ENCODE results near the gene C16orf92.

Gene C16orf92

DNA sequence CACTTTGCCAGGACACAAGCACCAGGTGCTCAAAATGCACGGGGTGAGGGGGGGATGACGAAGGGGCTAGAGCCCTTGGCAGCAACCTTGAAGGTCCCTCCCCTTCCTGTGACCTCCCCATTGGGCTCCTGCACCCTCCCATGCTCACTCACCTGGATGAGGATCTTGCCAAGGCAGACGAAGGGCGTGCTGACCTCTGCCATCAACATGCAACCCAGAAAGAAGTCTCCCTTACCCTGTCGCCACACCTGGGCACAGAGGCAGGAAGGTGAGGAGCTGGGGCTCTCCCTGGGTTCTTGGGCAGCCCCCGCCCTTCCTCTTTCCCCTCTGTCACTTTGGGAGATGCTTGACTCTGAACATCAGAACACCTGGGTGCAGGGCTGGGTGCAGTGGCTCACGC, 2.6 kb downstream of the C16orf92 start:
- ChIA-PET CTCF (interaction anchor here (0.7 kb wide), 1 partner anchor 126 kb away, joined by 3 read pairs; the partner anchor contains the start of gene ASPHD1), POLR2A (no interaction called here)
- TF ChIP-seq FOXK2 (IDR thresholded peaks at IDR 0.05) = no peak
- no peak for TF ChIP-seq SUZ12 (IDR thresholded peaks at IDR 0.05)
- TF ChIP-seq HDGF (IDR thresholded peaks at IDR 0.05; ENCODE audit: borderline replicate concordance) = no peak
- no peak for TF ChIP-seq CTBP1 (IDR thresholded peaks at IDR 0.05; ENCODE audit: borderline replicate concordance)
- TF ChIP-seq ELF4 (IDR thresholded peaks at IDR 0.05) = no peak
- TF ChIP-seq LEF1 (IDR thresholded peaks at IDR 0.05; ENCODE audit: borderline replicate concordance) = no peak
- TF ChIP-seq FOXM1 (IDR thresholded peaks at IDR 0.05; ENCODE audit: borderline replicate concordance) = no peak
- TF ChIP-seq TARDBP (IDR thresholded peaks at IDR 0.05) = no peak
- no peak for TF ChIP-seq FOXA1 (IDR thresholded peaks at IDR 0.05)
- no peak for DNase-seq (ENCODE audit: extremely low spot score)

DNA sequence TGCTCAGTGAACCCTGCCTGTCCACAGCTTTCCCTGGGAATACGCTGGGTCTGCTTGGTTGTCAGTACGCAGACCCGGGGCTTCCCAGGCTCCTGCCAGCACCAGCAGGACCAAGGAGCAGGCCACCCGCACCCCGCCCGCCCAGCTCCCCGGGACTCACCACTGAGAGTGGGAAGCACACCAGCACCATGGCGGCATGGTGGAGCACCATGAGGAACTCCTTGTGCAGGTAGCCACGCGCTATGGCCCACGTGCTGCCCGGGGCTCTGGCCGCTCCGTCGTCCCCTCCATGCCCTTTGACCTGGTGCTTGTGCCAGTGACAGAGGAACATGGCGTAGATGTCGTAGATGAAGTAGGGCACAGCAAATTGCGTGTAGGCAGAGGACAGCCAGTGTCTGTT, 3.5 kb downstream of the C16orf92 start:
- CTCF ChIA-PET = interaction anchor here (0.6 kb wide), 1 partner anchor 908 kb away, joined by 3 read pairs; no protein-coding TSS in a partner anchor
- DNase-seq (ENCODE audit: extremely low spot score) = no peak
- POLR2A ChIA-PET = no interaction called here
- no peak for TF ChIP-seq TARDBP (IDR thresholded peaks at IDR 0.05)
- TF ChIP-seq FOXA1 (IDR thresholded peaks at IDR 0.05) = no peak
- TF ChIP-seq FOXK2 (IDR thresholded peaks at IDR 0.05) = no peak
- TF ChIP-seq SUZ12 (IDR thresholded peaks at IDR 0.05) = no peak

DNA sequence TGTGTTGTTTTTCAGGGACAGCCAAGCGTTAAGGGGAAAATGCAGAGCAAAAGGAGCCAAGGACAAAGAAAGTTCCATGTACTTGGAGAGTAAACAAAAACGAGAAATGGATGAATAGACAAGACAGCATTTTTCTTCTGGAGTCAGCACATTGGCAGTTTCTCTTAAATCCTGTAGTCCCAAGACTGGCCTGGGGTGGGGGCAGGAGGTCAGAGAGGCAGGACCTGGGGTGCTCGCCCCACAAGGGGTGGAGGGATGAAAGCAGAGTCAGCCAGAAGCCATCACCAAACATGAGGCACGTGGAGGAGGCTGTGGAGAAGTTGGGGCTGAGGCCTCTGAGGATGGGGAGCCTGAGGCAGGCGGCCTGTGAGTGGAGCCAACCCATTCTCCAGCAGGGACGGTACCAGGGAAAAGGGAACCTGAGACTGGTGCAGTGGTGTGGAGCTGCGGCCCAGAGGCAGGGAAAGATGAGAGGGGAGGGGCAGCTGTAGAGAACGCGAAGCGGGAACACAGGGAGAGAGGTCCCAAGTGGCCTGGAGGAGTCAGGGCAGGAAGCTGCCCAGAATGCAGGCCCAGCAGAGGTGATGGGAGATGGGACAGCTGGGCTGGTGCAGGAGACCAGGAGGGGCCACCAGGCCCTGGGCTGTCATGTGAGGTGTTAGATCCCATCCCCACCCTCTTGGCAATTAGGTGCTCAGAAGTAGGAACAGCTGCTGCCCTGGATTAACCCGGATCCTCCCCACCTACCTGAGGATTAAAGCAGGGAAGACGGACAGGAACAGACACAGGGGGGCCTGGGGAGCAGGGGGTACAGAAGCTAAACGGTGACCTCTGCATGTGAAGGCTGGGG, 4.8 kb downstream of the C16orf92 start:
- TF ChIP-seq NFRKB (IDR thresholded peaks at IDR 0.05) = no peak
- TF ChIP-seq FOXK2 (IDR thresholded peaks at IDR 0.05) = no peak
- TF ChIP-seq HDGF (IDR thresholded peaks at IDR 0.05; ENCODE audit: borderline replicate concordance) = no peak
- no peak for TF ChIP-seq FOXM1 (IDR thresholded peaks at IDR 0.05; ENCODE audit: borderline replicate concordance)
- no peak for TF ChIP-seq LEF1 (IDR thresholded peaks at IDR 0.05; ENCODE audit: borderline replicate concordance)
- no peak for TF ChIP-seq ELF4 (IDR thresholded peaks at IDR 0.05)
- TF ChIP-seq FOXA1 (IDR thresholded peaks at IDR 0.05) = no peak
- TF ChIP-seq, protein P1, sequence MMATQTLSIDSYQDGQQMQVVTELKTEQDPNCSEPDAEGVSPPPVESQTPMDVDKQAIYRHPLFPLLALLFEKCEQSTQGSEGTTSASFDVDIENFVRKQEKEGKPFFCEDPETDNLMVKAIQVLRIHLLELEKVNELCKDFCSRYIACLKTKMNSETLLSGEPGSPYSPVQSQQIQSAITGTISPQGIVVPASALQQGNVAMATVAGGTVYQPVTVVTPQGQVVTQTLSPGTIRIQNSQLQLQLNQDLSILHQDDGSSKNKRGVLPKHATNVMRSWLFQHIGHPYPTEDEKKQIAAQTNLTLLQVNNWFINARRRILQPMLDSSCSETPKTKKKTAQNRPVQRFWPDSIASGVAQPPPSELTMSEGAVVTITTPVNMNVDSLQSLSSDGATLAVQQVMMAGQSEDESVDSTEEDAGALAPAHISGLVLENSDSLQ (IDR thresholded peaks at IDR 0.05) = no peak
- DNase-seq (ENCODE audit: extremely low spot score) = no peak
- CTCF ChIA-PET = no interaction called here
- POLR2A ChIA-PET = interaction anchor here (1.1 to 1.2 kb wide), 2 partner anchors 33 to 65 kb away, joined by 4 read pairs; partner anchors contain the start of gene HIRIP3

DNA sequence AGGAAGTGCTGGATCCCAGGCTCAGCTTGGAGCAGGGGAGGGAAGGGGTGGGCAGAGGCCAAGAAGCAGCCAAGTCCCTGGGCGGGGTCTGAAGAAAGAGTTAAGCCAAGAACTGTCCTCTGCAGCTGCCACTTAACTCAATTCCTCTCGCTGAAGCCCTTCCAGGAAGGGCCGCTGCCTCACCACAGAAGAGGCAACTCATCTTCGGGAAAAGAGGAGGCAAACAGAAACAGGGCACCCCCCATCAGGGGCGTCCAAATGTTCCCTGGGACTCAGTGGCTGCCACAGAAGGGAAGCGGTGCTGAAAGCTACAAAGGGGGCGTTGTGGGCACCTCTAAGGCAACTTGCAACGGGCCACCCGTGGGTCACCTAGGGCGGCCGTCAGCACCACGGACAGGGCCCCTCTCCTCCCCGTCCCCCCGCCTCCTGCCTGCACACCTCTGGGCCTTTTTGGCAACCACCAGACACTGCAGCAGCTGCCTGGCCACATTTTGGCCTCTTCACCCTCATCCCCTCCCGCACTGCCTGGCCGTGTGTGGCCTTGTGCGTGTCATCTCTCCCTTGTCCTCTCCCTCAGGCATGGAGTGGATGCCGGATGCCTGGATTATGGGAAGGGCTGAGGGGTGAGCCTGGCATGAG, 5.6 kb downstream of the C16orf92 start:
- CTCF ChIA-PET = no interaction called here
- DNase-seq (ENCODE audit: extremely low spot score) = no peak
- no peak for TF ChIP-seq L3MBTL2 (conservative IDR thresholded peaks at IDR 0.05)
- no peak for TF ChIP-seq HDGF (IDR thresholded peaks at IDR 0.05; ENCODE audit: borderline replicate concordance)
- TF ChIP-seq ZNF384 (IDR thresholded peaks at IDR 0.05) = no peak
- no peak for TF ChIP-seq BHLHE40 (IDR thresholded peaks at IDR 0.05; ENCODE audit: borderline replicate concordance)
- no peak for TF ChIP-seq ELF4 (IDR thresholded peaks at IDR 0.05)
- POLR2A ChIA-PET = interaction anchor here (0.5 to 1.2 kb wide), 3 partner anchors 33 to 165 kb away, joined by 3 to 4 read pairs (median 4); partner anchors contain the start of gene HIRIP3

DNA sequence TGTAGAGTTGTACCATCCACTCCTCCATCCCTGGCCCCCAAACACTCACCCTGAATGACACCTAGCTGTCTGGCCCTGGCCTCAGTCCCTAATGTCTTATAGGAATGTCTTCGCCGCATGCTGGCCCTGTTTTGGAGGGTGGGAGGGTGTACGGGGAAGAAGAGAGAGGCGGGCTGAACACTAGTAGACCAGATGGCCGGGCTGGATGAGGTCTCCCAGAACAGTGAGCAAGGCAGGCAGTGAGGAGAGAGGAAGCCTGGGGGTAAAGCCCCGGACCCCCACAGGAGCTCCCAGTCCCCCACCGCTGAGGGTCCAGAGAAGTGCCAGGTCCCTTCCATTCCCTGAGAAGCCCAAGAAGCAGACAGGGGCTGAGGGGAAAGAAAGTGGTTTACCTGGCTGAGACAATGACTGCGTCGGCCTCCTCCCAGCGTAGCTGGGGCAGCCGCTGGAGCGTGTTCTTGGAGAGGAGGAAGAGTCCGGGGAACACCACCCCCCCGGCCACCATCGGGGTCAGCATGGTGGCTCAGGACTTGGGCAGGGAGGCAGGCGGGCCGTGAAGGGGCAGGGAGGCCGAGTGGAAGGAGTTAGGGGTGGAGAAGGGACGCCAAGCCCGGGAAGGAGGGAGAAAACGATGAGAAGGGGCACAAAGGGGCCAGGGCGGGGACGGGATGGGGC, 7.2 kb downstream of the C16orf92 start:
- ChIA-PET CTCF (no interaction called here), POLR2A (interaction anchor here (1.4 to 2.9 kb wide), 2 partner anchors 9 to 104 kb away, joined by 3 to 11 read pairs; partner anchors contain the start of gene KCTD13)
- DNase-seq (ENCODE audit: extremely low spot score) = no peak
- TF ChIP-seq ZNF384 (IDR thresholded peaks at IDR 0.05) (no peak), LEF1 (IDR thresholded peaks at IDR 0.05; ENCODE audit: borderline replicate concordance) (no peak), ELF4 (IDR thresholded peaks at IDR 0.05) (no peak), FOXK2 (IDR thresholded peaks at IDR 0.05) (no peak), BHLHE40 (IDR thresholded peaks at IDR 0.05; ENCODE audit: borderline replicate concordance) (no peak), FOXM1 (IDR thresholded peaks at IDR 0.05; ENCODE audit: borderline replicate concordance) (no peak), ARNT (IDR thresholded peaks at IDR 0.05) (no peak), CTBP1 (IDR thresholded peaks at IDR 0.05; ENCODE audit: borderline replicate concordance) (no peak), SUZ12 (IDR thresholded peaks at IDR 0.05) (no peak), L3MBTL2 (conservative IDR thresholded peaks at IDR 0.05) (no peak), HDGF (IDR thresholded peaks at IDR 0.05; ENCODE audit: borderline replicate concordance) (no peak), TARDBP (IDR thresholded peaks at IDR 0.05) (no peak), FOXA1 (IDR thresholded peaks at IDR 0.05) (no peak), SP1 (IDR thresholded peaks at IDR 0.05) (no peak), NFRKB (IDR thresholded peaks at IDR 0.05) (no peak)
- TF ChIP-seq, protein P1 (IDR thresholded peaks at IDR 0.05) = no peak

DNA sequence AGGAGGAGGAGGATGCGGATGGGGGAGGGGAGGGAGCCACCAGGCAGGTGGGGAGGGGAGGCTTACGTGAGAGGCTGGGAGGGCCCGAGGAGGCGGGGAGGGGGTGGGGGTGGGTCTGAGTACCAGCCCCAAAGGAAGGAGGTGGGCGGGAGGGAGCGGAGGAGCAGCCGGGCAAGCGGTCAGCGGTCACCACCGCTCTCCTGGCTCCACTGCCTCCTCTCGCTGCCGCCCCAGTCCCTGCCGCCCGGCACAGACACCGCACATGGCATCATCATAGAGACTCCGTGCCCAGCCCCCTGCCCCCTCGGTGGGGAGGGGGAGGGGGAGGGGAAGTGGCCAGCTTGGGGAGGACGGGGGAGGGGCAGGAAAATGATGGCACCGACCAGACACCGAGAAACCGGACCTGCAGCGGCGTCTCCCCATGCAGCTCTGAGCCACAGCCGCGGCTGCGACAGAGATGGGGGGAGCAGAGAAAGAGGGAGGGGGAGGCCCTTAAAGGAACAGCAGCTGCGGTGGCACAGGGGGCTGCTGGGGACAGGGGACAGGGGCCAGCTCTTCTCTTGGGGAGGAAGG, 7.9 kb downstream of the C16orf92 start, which contains the start of gene TLCD3B:
Gene TLCD3B, minus strand, starts transcription at position 431 of the 573 bp plus-strand sequence. CDS start 744 bp downstream, outside the sequence.
- DNase-seq (ENCODE audit: extremely low spot score) = no peak
- no peak for TF ChIP-seq ELF4 (IDR thresholded peaks at IDR 0.05)
- no peak for TF ChIP-seq SP1 (IDR thresholded peaks at IDR 0.05)
- no peak for TF ChIP-seq FOXM1 (IDR thresholded peaks at IDR 0.05; ENCODE audit: borderline replicate concordance)
- no peak for TF ChIP-seq ZNF384 (IDR thresholded peaks at IDR 0.05)
- TF ChIP-seq FOXK2 (IDR thresholded peaks at IDR 0.05) = no peak
- TF ChIP-seq HDGF (IDR thresholded peaks at IDR 0.05; ENCODE audit: borderline replicate concordance) = no peak
- no peak for TF ChIP-seq L3MBTL2 (conservative IDR thresholded peaks at IDR 0.05)
- TF ChIP-seq CTBP1 (IDR thresholded peaks at IDR 0.05; ENCODE audit: borderline replicate concordance) = no peak
- TF ChIP-seq BHLHE40 (IDR thresholded peaks at IDR 0.05; ENCODE audit: borderline replicate concordance) = no peak
- no peak for TF ChIP-seq LEF1 (IDR thresholded peaks at IDR 0.05; ENCODE audit: borderline replicate concordance)
- no peak for TF ChIP-seq NFRKB (IDR thresholded peaks at IDR 0.05)
- TF ChIP-seq, protein P1 (IDR thresholded peaks at IDR 0.05) = no peak
- no peak for TF ChIP-seq FOXA1 (IDR thresholded peaks at IDR 0.05)
- no peak for TF ChIP-seq SUZ12 (IDR thresholded peaks at IDR 0.05)
- TF ChIP-seq TARDBP (IDR thresholded peaks at IDR 0.05) = no peak
- TF ChIP-seq ARNT (IDR thresholded peaks at IDR 0.05) = no peak
- POLR2A ChIA-PET = interaction anchor here (0.7 to 2.9 kb wide), 5 partner anchors 10 to 923 kb away, joined by 3 to 11 read pairs (median 3); partner anchors contain the start of gene KCTD13
- CTCF ChIA-PET = interaction anchor here (0.5 to 2.1 kb wide), 9 partner anchors 8 to 923 kb away, joined by 3 to 10 read pairs (median 5); partner anchors contain the start of genes C16orf92 and TAOK2

All from HEK293T (cell line).